GM23338 (cell line): ENCODE results near the gene CDK5R1.

Source experiments
- EZH2 ChIP-seq: fragments of 200-600 bp; sonication (generic); IDR thresholded peaks from one replicate; pipeline ENCODE4 v1.8.0; 2017; ENCODE audit warnings: antibody characterized with exemption, mild to moderate bottlenecking, low read depth; ENCODE audit not compliant: unreplicated experiment
- POLR2AphosphoS5 ChIP-seq: IDR thresholded peaks from 2 replicates; pipeline ENCODE4 v1.6.1; 2016; ENCODE audit warnings: antibody characterized with exemption, low read depth

DNA sequence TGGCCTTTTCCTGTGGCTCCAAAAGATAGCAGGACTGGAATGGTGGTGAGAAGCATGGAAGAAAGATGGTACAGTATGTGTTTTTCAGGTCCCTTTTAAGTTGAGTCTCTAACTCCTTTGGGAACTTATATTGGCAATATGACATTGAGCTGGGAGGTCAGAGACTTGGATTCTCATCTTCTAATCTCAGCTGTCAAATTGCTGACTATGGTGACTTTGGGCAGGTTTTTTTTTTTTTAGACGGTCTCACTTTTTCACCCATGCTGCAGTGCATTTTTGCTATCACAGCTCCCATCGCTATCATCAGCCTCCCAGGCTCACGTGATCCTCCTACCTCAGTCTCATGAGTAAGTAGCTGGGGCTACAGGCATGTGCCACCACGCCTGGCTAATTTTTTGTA is 15.1 kb upstream of the CDK5R1 start:
- no peak for TF ChIP-seq POLR2AphosphoS5
- no peak for TF ChIP-seq EZH2
